ENCODE results near the gene OR51B2.
"Not testable (repeated sequence)": the region's sequence is repeated elsewhere in the genome, so short reads cannot be mapped to it uniquely, and the experiment has no call there.

OR51B2 gene

GRCh38 chr11:5364214-5364613 lies 40.1 kb upstream of the OR51B2 start:
- DNase-seq (ENCODE audit: low read depth): no peak
- TF ChIP-seq MAX (IDR thresholded peaks at IDR 0.05; ENCODE audit: low read depth, low read length): no peak
- no peak for TF ChIP-seq CTCF (IDR thresholded peaks at IDR 0.05; ENCODE audit: low read depth, low read length)
- no peak for TF ChIP-seq MYC (IDR thresholded peaks at IDR 0.05; ENCODE audit: low read depth, low read length)
- no peak for TF ChIP-seq POLR2A (IDR thresholded peaks at IDR 0.05; ENCODE audit: extremely low read depth, insufficient read length)
- H3K4me3 ChIP-seq (ENCODE audit: low read depth, low read length): no peak overlapping the region

- no peak for TF ChIP-seq CTCF (IDR thresholded peaks at IDR 0.05; ENCODE audit: low read depth, low read length)
- TF ChIP-seq MYC (IDR thresholded peaks at IDR 0.05; ENCODE audit: low read depth, low read length): no peak
- no peak for TF ChIP-seq POLR2A (IDR thresholded peaks at IDR 0.05; ENCODE audit: extremely low read depth, insufficient read length)
- TF ChIP-seq MAX (IDR thresholded peaks at IDR 0.05; ENCODE audit: low read depth, low read length): no peak
- no peak for DNase-seq (ENCODE audit: low read depth)
- no peak overlapping the region for H3K4me3 ChIP-seq (ENCODE audit: low read depth, low read length)
Measured at GRCh38 chr11:5363679-5364078, 39.6 kb upstream of the OR51B2 start.

- no peak for DNase-seq (ENCODE audit: low read depth)
- TF ChIP-seq MAX (IDR thresholded peaks at IDR 0.05; ENCODE audit: low read depth, low read length): no peak
- no peak for TF ChIP-seq MYC (IDR thresholded peaks at IDR 0.05; ENCODE audit: low read depth, low read length)
- TF ChIP-seq POLR2A (IDR thresholded peaks at IDR 0.05; ENCODE audit: extremely low read depth, insufficient read length): no peak
- no peak for TF ChIP-seq CTCF (IDR thresholded peaks at IDR 0.05; ENCODE audit: low read depth, low read length)
- no peak overlapping the region for H3K4me3 ChIP-seq (ENCODE audit: low read depth, low read length)
Measured at GRCh38 chr11:5362017-5362625, 38.0 kb upstream of the OR51B2 start.

- DNase-seq (ENCODE audit: low read depth); H3K4me3 ChIP-seq (ENCODE audit: low read depth, low read length): not testable (repeated sequence)
Measured at GRCh38 chr11:5356031-5356430, 31.9 kb upstream of the OR51B2 start.

GRCh38 chr11:5351208-5351607 lies 27.1 kb upstream of the OR51B2 start, which contains the start of gene OR51B6:
Gene OR51B6 (plus strand): TSS chr11:5351508. CDS start chr11:5351508, 0 bp downstream.
- DNase-seq (ENCODE audit: low read depth): no peak
- H3K4me3 ChIP-seq (ENCODE audit: low read depth, low read length): no peak within 1 kb of the TSS
- TF ChIP-seq MAX (IDR thresholded peaks at IDR 0.05; ENCODE audit: low read depth, low read length) (no peak), MYC (IDR thresholded peaks at IDR 0.05; ENCODE audit: low read depth, low read length) (no peak), POLR2A (IDR thresholded peaks at IDR 0.05; ENCODE audit: extremely low read depth, insufficient read length) (no peak), CTCF (IDR thresholded peaks at IDR 0.05; ENCODE audit: low read depth, low read length) (no peak)

GRCh38 chr11:5349550-5349949 lies 25.5 kb upstream of the OR51B2 start:
- H3K4me3 ChIP-seq (ENCODE audit: low read depth, low read length): no peak overlapping the region
- TF ChIP-seq MYC (IDR thresholded peaks at IDR 0.05; ENCODE audit: low read depth, low read length): no peak
- TF ChIP-seq MAX (IDR thresholded peaks at IDR 0.05; ENCODE audit: low read depth, low read length): no peak
- DNase-seq (ENCODE audit: low read depth): no peak
